GM15510 (cell line): Measurements from ENCODE around the gene CKLF.
A peak's percentile ranks its signal among the peaks of the same experiment; 100 is the strongest.

Source experiments
- POLR2A ChIP-seq: IDR thresholded peaks from 3 replicates; pipeline ENCODE4 v1.6.1; 2011; ENCODE audit warnings: borderline replicate concordance; ENCODE audit not compliant: insufficient read length; ENCODE audit errors: extremely low read depth

The CKLF gene, protein sequence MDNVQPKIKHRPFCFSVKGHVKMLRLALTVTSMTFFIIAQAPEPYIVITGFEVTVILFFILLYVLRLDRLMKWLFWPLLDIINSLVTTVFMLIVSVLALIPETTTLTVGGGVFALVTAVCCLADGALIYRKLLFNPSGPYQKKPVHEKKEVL

DNA sequence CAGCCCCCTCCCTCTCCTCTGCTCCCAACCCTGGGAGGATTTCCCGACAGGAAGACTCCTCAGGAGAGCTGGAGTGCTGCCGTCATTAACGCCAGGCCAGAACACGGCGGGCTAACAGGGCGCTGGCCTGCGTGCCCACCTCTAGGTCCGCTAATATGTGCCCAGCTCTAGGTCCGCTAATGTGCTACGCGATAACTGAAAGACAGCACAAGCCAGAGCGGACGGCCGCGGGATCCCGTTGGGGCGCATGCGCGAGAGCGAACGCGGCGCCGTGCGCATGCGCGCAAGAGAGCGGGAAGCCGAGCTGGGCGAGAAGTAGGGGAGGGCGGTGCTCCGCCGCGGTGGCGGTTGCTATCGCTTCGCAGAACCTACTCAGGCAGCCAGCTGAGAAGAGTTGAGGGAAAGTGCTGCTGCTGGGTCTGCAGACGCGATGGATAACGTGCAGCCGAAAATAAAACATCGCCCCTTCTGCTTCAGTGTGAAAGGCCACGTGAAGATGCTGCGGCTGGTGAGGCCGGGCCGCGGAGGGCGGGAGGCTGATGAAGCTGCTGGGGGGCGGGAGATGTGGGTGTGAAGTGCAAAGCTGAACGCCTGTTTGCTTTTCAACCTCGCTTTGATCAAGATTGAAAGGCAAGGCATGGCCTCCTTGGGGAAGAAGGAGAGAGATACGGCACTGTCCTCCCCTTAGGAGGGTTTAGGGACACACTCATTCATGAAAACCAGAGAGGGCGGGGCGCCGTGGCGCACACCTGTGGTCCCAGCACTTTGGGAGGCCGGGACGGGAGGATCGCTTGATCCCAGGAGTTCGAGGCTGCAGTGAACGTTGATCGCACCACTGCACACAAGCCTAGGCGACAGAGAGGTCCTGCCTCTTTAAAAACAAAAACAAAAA lies at the start of gene CKLF:
Gene CKLF, plus strand, starts transcription at position 291 of the 892 bp plus-strand sequence. Its CDS starts 140 bp downstream, at position 431.
- peak; percentile 85 for TF ChIP-seq POLR2A

DNA sequence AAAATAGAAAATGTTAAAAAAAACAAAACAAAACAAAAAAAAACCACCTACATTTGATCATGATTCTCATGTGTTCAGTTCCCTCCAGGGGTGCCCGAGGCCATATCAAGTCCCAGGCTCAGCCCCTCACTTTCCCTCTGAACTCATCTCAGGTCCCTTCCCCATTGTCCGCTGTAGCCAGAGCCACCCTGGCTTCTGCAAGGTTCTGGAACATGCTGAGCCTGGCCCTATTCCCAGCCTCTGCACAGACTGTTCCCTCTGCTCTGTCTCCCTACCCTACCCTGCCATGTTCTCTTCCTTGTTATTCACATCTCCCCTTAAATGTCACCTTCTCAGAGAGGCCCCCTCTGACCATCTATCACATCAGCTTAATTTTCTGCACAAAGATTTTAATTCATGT lies 49.3 kb upstream of the CKLF start:
- TF ChIP-seq POLR2A = no peak

DNA sequence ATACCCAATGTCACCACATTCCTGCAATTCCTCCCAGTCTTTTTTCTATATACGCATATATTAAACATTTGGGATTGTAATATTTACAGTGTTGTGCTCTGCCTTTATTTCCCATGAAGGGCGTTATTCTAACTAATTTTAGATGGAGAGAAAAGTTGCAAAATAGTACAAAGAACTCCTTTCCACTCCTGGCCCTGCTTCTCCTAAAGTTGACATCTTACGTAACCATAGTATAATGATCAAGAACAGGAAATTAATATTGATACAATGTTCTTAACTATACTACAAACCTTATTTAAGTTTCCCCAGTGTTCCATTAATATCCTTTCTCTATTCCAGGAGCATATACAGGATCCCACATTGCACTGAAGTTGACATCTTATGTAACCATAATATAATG lies 48.8 kb upstream of the CKLF start:
- no peak for TF ChIP-seq POLR2A

GRCh38 chr16:66507731-66508239 lies 44.6 kb upstream of the CKLF start:
- no peak for TF ChIP-seq POLR2A

DNA sequence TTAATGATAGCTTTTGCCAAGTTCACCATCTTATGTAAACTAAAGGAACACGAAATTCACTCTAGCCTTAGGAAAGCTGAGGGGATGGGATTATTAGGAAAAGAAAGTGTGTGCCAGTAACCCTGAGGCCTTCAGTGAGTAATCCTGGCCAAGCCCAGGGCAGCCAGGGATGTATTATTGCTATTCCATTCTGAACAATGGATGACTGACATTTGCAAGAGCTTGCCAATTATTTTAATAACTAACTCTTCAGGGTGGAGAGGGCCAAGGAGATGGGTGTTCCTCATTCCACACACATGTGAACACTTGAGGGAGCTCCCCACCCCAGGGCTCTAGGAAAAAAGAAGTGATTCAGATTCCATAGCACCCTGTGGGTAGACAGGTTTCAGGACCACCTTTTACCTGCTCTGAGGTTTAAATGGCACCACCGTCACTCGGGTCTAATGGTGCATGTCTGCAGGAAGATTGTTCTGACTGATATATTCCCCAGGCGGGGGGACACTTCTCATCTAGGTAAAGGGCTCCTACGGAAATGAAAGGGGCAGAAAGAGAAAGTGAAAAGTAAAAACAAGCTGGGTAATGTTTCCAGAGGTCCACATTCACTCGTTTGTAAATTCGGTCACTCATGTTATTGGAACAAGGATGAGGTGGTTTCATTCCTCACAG lies 44.0 kb upstream of the CKLF start:
- TF ChIP-seq POLR2A = no peak

GRCh38 chr16:66508914-66509496 lies 43.4 kb upstream of the CKLF start:
- TF ChIP-seq POLR2A = no peak

GRCh38 chr16:66509576-66509975 lies 42.8 kb upstream of the CKLF start:
- no peak for TF ChIP-seq POLR2A

DNA sequence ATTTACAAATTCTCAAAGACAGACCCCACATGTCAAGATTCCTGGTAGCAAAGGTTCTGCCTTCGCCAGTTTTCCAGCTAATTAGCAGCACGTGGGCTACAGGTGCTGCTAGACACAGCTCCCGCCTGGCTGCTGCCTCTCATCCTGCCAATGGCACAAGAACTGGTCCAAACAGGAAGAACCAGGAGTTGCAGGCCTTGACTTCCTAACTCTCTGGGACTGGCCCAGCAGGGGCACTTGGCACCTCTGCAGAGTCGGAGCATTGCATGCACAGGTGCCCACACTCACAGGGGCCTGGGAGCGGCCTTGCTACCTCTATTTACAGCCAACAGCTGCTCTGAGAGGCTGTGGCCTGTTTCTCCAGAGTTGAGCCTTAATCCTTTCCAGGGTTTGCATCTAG lies 42.1 kb upstream of the CKLF start:
- no peak for TF ChIP-seq POLR2A

DNA sequence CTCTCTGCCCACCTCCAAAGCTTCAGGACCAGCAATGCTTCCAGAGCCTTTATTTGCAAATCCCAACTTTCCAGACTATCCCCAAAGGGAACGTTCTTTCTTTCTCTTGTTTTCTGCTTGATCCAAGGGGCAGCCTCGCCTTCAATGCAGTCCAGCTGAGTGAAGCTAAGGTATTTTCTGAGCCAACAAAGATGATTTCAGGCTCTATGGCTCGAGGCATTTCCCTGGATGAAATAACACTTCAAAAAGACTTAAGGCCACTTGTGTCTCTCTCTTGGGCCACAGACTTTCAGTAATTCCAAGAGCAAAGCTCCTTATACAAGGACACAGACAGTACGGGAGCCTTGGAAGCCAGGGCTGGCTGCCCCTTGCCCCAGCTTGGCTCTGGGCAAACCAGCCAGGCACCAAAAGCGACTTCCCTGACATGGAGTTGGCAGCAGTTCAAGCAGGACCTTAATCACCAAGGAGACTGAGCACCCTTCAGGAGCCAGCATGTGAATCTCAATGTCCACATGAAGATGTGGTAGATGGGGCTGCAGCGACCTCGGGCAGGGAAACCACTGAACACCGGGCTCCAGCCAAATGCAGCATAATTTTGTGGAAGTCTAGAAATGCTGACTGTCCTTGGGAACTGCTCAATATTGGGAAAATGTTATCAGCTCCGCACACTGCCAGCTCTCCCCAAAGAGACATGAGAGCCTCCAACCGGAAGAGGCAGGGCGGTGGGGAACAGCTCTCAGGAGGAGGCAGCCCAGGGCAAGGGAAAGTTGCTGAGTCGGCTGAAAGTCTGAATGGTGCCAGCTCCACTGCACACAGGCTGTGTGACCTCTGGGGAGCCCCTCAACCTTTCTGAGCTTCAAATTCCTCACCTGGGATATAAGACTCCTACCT lies 41.4 kb upstream of the CKLF start:
- TF ChIP-seq POLR2A = no peak

DNA sequence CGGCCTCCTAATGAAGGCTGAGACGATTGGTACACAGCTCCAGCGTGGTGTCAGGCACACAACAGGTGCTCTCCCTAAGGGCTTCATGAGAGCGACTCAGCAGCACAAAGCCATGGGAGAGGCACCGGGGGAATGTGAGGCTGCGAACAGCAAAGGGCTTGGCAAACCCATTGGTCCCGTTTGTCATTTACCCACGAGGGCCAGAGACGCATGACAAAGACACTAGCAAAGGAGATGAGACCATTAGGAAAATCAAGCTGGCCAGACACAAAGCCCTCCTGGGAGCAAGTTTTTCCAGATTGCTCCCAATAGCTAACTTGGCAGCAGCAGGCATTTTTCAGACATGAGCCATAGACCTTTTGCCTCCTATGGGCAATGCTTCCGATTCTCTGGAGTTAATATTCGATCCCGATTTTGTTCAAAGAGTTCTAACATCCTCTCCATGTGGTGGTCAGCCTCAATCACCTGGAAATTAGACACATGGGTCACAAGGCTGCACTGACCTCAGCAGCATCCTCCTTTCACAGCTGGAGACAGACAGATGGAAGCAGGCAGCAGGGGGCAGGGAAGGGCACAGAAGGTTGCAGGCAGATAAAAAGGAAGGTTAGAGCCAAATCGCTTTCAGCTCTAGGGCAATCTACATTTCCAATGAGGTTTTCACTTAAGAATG lies 40.6 kb upstream of the CKLF start:
- TF ChIP-seq POLR2A = no peak

- TF ChIP-seq POLR2A = no peak
Observed at GRCh38 chr16:66512272-66513110, 39.9 kb upstream of the CKLF start.

DNA sequence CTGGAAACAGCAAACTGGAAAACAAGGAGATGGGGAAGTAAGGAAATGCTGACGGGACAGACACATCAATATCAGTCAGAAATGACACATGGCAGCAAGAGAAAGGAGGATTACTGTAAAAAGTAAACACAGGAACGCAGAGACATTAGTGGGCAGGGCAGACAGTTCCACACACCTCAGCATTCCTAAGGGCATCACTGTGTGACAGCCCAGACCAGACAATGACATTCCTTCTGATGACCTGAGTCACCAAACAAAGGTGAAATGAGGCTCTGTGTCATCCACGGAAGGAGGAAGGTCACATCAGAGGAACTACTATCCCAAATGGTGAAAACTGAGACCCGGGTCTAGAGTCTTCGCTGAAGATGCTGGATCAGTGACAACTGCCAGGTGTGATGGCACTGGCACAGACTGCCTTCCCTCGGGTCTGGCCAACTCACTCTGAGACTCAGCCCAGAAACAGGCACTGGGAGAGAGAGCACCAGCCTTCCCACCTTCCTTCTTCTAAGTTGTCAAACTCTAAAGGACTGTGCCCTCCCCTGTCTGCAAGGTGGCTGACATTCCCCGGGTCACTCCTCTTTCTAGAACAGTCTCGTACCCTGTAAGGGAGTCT lies 39.2 kb upstream of the CKLF start:
- TF ChIP-seq POLR2A = no peak

- no peak for TF ChIP-seq POLR2A
Observed at GRCh38 chr16:66515596-66516508, 36.5 kb upstream of the CKLF start.
